NCI-H2227 (cell line): Measurements from ENCODE around the gene ANKRD2.
A peak's percentile ranks its signal among the peaks of the same experiment; 100 is the strongest.
"Not testable (repeated sequence)": the region's sequence is repeated elsewhere in the genome, so short reads cannot be mapped to it uniquely, and the experiment has no call there.

Experiments used
- DNase-seq: peaks from one replicate; lab custom pipeline; 2025; ENCODE audit not compliant: unreplicated experiment; lab: John Stamatoyannopoulos, UW

ANKRD2 gene

DNA sequence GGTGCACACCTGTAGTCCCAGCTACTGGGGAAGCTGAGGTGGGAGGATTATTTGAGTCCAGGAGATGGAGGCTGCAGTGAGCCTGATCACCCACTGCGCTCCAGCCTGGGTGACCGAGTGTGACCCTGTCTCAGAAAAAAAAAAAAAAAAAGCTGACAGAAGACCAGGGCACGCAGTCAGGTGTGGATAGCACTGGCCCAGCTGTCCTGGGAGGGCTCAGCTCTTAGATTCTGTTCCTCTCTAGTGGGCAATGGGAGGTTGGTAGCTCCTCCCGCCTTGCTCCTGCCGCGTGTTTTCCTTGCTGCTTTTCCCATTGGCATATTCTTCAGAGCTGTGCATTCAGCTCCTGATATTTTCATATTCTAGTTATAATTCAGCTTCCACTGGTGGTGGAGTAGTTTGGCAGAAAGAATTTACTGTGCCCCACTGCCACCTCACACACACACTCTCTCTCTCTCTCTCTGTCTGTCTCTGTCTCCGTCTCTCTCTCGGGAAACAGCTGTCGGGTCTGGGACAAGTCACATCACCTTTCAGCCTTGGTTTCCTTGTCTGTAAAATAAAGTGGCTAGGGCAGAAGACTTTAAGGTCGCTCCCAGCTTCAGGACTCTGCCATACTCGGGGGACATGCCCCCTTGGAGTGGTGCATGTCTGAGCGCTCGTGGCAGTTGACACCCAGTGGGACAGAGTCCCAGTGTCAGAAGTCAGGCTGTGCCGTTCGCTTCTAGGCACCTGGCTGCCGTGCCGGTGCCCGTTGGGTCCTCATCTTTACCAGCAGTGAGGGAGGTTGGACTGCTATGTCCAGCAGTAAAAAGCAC, 25.9 kb upstream of the ANKRD2 start:
- DNase-seq, result no peak

DNA sequence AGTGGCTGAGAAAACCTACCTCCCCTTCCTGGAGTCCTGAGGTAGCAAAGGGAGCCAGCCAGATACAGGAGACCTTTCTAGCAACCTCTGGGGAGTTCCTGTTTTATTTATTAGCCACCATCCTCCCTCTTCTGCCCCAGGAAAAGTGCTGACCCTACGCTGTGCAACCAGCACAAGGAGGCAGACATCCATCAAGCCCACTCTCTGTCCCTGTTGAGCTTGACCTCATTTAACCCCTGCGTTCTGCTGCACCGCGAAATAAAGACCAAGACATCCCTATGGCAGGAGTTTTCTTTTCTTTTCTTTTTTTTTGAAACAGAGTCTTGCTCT, 25.3 kb upstream of the ANKRD2 start:
- DNase-seq, result no peak

DNA sequence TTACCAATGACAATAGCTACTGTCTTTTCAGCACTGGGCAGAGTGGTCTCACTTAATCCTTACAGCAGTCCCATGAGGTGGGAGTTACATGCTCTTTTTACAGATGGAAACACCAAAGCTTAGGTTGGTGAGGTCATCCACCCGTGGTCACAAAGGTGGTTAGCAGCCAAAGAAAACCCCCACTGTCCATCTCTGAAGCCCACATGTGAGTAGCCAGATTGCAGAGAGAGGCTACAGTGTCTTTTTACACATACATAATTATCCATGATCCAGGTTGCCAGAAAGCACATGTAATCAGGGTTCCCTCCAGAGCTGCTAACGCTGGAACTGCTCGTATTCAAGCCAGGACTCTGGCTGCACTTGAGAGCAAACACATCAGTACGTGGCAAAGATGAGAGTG, 24.6 kb upstream of the ANKRD2 start:
- DNase-seq, result peak; percentile 25

DNA sequence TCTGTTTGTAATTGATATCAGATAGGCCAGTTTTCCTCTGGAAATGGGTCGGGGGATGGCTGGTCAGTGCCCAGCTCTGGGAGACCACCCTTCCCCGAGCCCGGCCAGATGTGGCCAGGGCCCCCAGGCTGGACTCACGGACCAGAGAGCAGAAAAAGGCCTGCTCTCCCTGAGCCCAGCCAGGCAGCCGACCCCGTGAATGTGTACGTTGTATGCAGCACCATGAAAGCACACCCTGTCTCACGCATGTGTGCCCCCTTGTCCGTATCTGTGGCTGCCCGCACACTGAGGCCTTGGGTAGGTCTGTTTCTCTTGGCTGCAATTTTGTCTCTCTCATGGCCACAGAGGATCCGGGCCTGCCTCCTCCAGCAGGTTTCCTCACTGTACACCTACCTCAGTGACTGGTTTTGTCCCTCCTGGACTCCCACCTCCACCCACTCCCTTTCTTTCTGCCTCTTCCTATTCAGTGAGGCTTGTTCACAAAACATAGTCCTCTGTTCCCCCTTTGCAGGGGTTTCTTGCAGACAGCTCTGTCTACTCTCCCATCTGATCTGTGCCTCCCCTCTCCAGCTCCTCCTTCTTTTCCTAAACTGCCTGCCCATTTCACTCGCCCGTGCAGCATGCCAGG, 23.6 kb upstream of the ANKRD2 start:
- no peak for DNase-seq

DNA sequence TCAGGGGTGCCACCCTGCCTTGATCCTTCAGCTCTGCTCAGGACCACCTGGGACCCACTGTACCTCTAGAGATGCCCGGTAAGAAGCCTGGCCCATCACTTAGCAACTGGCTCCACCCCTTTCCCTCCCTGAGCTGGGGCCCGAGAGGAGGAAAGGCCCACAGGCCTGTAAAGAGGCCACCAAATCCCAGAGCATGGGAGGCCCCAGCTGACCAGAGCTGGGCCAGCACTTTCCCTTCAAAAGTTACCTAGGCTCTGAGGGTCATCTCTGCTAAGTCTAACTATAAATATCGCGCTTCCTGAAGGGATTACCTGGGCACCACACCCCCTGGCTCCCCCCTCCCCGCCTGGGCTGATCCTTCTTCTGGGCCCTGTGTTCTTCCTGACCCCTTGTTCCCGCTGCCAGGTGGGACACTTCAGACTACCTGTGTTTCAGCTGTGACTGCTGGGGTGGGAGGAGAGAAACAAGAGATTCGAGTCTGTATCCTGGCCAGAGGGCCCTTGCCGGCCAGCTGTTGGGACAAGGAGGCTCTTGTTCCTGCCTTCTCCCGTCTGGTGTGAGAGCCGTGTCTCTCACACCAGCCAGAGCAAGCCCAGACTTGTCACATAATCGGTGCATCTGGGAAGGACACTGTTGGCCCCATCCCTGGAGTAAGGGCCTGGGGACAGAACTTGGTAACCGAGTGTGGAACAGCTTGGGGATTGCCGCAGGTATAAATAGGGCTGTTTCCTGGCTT, 22.8 kb upstream of the ANKRD2 start:
- peak; percentile 47 for DNase-seq

DNA sequence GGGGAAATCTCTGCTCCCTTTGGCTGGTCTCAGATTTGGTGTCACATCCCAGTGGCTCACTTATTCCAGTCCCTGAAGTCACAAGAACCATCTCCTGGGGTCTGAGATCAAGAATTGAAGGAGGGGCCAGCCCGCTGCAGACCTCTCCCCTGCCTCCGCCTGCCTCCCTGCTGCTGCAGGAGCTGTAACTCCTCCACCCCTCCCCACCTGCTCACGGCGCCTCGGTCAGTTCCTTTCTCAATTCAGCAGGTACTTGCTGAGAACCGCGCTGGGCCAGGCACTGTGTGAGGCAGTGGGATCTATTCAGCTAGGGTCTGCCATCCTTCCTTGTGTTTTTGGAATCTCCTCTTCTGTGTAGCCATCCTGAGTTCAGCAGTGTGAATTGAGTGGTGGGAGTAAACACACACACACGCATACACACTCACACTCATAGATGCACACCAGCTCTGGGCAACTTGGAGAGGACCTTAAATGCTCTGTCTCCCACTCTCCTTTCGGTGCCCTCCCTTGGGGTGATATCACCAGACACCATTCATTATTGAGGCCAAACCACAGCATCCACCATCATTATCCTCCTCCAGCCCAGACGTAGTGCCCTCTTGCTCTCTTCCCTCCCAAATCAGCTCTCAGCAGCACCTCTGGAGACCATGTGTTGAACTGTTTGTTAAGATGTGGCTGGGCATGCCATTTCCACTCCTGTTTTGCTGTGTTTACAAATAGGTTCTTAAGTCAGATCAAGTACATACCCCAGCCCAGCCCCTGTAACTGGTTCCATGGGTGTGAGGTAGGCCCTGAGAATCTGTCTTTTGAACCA, 22.0 kb upstream of the ANKRD2 start:
- DNase-seq, result peak; percentile 32

DNA sequence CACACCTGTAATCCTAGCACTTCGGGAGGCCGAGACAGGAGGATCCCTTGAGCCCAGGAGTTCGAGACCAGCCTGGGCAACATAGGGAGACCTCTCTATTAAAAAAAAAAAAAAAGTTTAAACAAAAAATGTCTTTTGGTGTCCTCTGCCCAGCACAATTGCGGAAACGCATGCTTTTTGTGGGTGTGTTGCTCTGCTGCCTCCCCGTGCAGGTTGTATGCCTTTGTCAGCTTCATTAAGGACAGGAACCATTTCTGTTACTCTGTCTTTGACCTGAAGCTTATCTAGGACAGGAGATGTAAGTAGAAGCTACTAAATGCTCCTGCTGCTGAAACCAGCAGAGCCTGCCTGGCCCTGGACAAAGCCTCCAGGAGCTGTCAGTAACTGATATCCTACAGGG, 21.3 kb upstream of the ANKRD2 start:
- DNase-seq, result no peak

DNA sequence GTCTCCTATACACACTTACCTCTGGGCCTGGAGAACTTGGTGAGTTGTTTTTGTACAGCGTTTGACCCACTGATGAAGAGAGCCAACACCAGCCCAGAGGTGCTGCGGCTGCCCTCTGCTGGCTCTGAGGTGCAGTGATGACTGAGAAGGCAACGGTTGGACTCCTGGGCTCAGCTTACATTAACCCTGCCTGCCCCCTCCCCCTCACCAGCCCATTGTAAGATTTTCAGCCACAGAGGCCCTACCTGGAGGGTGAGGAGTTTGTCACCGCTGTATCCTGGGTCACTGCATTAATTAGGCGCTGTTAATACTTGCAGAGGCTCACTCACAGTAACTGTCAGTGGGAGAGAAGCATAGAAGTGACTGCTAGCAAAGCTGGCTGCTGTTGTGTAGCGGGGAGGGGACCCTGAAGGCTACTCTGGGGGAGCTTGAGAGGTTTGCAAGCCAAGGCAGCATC, 19.0 kb upstream of the ANKRD2 start:
- peak; percentile 47 for DNase-seq

DNA sequence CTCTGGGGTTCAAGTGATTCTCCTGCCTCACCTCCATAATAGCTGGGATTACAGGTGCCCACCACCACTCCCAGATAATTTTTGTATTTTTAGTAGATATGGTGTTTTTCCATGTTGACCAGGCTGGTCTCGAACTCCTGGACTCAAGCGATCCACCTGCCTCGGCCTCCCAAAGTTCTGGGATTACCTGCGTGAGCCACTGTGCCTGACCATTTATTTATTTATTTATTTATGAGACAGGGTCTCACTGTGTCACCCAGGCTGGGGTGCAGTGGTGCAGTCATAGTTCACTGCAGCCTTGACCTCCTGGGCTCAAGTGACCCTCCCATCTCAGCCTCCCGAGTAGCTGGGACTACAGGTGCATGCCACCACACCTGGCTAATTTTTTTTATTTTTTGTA, 18.2 kb upstream of the ANKRD2 start:
- DNase-seq, result not testable (repeated sequence)

DNA sequence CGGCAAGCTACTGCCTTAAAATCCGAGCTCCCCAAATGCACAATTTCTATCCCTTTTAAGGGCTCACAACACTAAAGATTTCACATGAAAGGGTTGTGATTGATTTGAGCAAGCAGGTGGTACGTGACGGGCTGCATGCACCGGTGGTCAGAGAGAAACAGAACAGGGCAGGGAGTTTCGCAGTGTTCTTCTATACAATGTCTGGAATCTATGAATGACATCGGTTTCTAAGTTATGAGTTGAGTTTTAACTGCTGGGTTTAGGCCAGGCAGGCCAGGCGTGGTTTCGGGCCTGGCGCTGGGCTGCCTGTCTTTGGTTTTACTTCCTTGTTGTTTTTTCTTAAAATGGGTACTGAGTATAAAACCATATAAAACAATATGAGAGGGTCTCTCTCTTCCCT, 17.0 kb upstream of the ANKRD2 start:
- not testable (repeated sequence) for DNase-seq

DNA sequence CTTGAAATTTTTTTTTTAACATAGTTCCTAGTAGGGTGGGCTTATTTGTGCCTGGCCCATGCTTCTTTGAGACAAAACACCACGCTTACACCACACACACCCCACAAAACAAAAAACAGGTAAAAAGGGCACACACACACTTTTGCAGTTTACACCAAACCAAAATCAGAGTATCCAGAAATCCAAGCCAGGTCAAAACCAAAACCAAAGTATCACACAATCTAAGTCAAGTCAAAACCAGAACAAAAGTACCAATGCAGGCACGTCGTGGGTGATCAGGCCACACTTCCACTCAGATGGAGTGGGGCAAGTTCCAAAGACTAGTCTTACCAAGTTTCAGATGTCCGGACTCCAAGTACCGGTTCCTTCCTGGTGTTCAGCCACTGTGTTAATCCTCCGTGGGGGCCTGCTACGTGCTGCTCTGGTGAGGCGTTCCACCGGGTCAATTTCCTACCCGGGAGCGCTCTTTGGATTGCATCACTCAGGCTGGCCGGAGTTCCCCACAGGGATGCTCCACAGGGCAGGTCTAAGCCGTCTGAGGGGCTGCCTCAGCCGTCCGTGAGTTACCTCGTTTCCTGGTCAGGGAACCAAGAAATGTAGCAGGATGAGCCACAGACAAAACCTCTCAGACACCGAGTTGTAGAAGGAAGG, 11.7 kb upstream of the ANKRD2 start:
- DNase-seq, result not testable (repeated sequence)

DNA sequence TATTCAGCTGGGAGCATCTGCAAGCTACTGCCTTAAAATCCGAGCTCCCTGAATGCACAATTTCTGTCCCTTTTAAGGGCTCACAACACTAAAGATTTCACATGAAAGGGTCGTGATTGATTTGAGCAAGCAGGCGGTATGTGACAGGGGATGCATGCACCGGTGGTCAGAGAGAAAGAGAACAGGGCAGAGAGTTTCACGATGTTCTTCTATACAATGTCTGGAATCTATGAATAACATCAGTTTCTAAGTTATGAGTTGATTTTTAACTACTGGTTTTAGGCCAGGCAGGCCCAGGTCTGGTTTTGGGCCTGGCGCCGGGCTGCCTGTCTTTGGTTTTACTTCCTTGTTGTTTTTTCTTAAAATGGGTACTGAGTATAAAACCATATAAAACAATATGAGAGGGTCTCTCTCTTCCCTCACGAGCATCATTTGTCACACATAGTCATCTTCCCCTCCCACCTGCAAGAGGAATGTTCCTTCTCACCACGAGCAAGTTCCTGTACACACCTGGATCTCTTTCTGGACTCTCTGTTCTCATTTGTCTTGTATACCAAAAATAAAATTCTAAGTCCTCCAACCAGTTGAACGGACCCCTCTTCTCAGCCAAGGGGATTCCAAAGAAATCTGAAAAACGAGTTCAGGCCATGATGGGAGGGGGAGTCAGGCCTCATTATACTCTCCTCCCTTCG, 11.0 kb upstream of the ANKRD2 start:
- DNase-seq, result not testable (repeated sequence)

DNA sequence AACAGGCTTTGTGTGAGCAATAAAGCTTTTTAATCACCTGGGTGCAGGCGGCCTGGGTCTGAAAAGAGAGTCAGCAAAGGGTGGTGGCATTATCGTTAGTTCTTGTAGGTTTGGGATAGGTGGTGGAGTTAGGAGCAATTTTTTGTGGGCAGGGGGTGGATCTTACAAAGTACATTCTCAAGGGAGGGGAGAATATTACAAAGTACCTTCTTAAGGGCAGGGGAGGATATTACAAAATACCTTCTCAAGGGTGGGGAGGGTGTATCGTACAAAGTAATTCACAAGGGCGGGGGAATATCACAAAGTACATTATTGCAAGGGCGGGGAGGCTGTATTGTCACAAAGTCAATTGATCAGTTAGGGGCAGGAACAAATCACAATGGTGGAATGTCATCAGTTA, 10.2 kb upstream of the ANKRD2 start:
- not testable (repeated sequence) for DNase-seq

DNA sequence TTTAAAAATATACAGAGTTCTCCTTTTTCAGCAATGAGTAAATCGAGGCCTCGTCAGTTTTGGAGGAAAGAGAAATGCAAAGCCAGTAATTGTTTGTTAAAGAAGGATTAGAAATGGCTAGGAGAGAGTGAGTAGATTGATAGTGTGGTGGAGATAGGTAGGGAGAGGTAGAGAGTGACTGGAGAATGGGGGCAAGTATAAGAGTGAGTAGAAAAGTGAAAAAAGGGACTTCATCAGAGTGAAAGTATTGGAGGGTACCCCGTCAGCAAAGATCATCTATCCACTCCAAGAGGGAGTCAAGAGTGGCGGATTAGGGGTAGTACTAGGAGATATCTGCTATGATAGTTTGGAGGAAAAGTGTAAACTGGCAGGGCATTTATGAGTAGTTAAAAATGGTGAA, 9.2 kb upstream of the ANKRD2 start:
- no peak for DNase-seq

DNA sequence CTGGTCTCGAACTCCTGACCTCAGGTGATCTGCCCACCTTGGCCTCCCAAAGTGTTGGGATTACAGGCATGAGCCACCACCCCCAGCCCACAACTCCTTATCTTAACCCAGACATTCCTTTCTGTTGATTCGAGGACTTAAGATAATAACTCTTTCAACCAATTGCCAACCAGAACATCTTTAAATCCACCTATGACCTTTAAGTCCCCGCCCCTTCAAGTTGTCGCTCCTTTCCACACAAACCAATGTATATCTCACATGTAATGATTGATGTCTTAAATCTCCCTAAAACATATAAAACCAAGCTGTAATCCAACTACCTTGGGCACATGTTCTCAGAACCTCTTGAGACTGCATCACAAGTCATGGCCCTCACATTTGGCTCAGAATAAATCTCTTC, 7.8 kb upstream of the ANKRD2 start:
- DNase-seq, result no peak

DNA sequence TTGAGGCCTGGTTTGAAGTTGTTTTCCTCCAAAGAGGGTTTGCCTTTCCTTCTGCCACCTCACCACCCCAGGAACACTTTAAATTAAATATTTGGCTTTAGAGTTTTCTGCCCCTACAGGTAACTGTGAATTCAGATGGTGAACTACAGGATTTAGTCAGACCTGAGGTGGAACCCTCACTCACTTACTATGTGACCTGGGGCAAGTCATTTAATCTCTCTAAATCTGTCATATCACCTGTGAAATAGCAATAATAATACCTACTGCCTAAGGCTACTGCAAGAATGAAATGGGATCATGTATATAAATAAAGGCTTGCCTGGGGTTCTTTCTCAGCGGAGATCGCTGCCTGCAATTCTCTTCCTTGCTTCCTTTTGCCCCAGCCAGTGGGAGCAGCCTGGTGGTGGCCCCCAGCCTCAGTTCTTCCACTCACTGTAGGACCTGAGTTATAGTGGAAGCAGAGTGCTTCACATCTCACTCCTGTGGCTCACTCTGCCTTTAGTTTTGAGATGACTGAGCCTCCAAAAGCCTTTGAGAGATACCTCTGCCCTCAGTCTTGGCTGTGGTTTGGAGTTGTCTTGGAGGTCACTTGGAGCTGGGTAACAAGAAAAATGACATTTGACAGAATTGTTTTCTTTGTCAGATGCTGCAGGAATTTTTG, 6.1 kb upstream of the ANKRD2 start:
- no peak for DNase-seq

DNA sequence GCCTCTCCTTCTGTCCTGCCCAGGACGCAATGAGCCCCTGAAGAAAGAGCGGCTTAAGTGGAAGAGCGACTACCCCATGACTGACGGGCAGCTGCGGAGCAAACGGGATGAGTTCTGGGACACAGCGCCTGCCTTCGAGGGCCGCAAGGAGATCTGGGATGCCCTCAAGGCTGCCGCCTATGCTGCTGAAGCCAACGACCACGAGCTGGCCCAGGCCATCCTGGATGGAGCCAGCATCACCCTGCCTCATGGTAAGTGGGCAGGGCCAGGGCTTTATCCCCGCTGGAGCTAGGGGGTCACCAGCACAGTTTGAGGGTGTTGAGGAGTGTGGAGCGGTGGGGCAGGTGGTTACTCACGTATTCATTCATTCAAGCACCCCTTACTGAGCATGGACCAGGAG, 4.7 kb upstream of the ANKRD2 start:
- no peak for DNase-seq

DNA sequence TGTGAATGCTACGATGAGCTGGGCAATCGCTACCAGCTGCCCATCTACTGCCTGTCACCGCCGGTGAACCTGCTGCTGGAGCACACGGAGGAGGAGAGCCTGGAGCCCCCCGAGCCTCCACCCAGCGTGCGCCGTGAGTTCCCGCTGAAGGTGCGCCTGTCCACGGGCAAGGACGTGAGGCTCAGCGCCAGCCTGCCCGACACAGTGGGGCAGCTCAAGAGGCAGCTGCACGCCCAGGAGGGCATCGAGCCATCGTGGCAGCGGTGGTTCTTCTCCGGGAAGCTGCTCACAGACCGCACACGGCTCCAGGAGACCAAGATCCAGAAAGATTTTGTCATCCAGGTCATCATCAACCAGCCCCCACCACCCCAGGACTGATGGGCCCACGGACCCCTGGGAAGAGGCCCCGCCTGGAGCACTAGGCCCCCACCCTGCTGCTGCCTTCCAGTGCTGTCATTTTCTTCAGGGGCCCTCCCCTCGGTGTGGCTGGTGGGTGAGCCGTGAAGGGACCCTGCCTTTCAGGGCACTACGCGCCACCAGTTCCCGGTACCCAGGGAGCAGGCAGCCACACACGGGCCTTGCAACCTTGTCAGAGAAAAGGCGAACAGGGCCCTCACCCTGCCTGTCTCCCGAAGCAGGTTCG, 2.3 kb upstream of the ANKRD2 start:
- DNase-seq, result no peak

DNA sequence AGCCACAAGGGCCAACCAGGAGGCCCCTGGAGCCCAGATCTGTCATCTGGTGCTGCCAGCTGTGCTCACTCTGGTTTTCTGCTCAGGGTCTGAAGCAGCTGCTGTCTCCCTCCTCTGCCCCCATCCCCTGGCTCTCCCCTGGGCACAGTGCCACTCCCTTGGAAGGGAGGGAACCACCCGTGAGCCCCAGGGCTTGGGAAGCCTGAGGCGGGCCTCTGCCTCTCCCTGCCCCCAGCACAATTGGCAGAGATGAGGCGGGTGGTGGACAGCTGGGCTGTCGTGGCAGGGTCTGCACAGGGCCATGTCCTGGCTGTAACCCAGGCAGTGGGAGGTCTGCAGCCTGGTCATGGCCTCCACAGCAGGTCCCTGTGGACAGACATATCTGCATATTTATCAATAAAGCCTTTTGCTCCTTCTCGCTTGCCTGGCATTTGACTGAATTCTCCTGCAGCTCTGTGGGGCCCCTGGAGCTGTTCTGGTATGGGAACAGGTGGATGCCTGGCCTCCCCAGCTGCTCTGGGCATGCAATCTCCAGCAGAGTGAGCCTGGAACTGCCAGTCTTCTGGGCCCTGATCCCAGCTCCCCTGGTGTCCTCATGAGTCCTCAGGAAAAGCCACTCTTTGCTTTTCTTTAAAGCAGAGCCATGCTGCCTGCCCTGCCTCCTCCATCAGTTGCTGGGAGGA, 1.6 kb upstream of the ANKRD2 start:
- no peak for DNase-seq
